Naive thymus-derived CD4-positive, alpha-beta T cell (primary cell): ENCODE data around the gene MYOM3. TPM values are rescaled to one million over a fixed set of nuclear protein-coding genes. Genes with fewer than 3 reads are reported as not detected.

Source experiments
- ATAC-seq: fragments of 150-1000 bp; cut with Tn5 transposase; 2 replicates; pipeline ENCODE4 v1.10.0; 2021; ENCODE audit warnings: mild to moderate bottlenecking, moderate library complexity
- CTCF ChIA-PET: fragments of 350-600 bp; sonication (Branson Sonifier 250); formaldehyde crosslinking; loops from one replicate; lab custom pipeline; 2021; ENCODE audit warnings: antibody characterized with exemption; lab: Charles Lee
- POLR2A ChIA-PET: fragments of 350-600 bp; sonication (Branson Sonifier 250); formaldehyde crosslinking; loops from one replicate; lab custom pipeline; 2021; ENCODE audit warnings: antibody characterized with exemption, inconsistent platforms; lab: Charles Lee
- DNase-seq, 9 donors: peaks; one replicate each; pipeline versions ENCODE4 v3.0.0 to v3.0.0-alpha.2; 2020 to 2022; ENCODE audit warnings: mixed read lengths in 1 of 9
- H3K27ac ChIP-seq: one replicate; pipeline ENCODE4 v1.7.0; 2013; ENCODE audit warnings: mild to moderate bottlenecking, low read depth, low read length, moderate library complexity
- H3K27me3 ChIP-seq, 2 donors: one replicate each; pipeline ENCODE4 v1.7.0; 2013; ENCODE audit warnings: low read length in 2 of 2, mild to moderate bottlenecking in 2 of 2, moderate library complexity in 2 of 2; ENCODE audit not compliant: control insufficient read depth in 2 of 2, insufficient read depth in 2 of 2
- H3K36me3 ChIP-seq, 3 experiments: 1 replicate in 2 of 3; 2 replicates in 1 of 3; pipeline ENCODE4 v1.7.0; 2013; ENCODE audit warnings: low read length in 3 of 3, mild to moderate bottlenecking in 3 of 3, moderate library complexity in 1 of 3; ENCODE audit not compliant: insufficient read depth in 3 of 3, control insufficient read depth in 2 of 3
- H3K4me1 ChIP-seq, 2 donors: one replicate each; pipeline ENCODE4 v1.7.0; 2013; ENCODE audit warnings: low read length in 2 of 2, mild to moderate bottlenecking in 2 of 2, moderate library complexity in 1 of 2; ENCODE audit not compliant: control insufficient read depth in 2 of 2, insufficient read depth in 2 of 2
- H3K4me3 ChIP-seq: 2 replicates; pipeline ENCODE4 v1.7.0; 2013; ENCODE audit warnings: mild to moderate bottlenecking, low read length
- H3K9me3 ChIP-seq, 3 experiments: 1 replicate in 2 of 3; 2 replicates in 1 of 3; pipeline ENCODE4 v1.7.0; 2013; ENCODE audit warnings: low read length in 3 of 3; ENCODE audit not compliant: control insufficient read depth in 2 of 3
- H3K27ac Mint-ChIP-seq, 9 donors: one replicate each; pipeline ENCODE4 v1.8.0; 2020 to 2022; ENCODE audit warnings: mixed read lengths in 9 of 9, mild to moderate bottlenecking in 8 of 9, moderate library complexity in 5 of 9, inconsistent platforms in 2 of 9
- H3K27me3 Mint-ChIP-seq, 5 donors: one replicate each; pipeline ENCODE4 v1.8.0; 2021 to 2022; ENCODE audit warnings: mixed read lengths in 5 of 5, mild to moderate bottlenecking in 1 of 5
- H3K36me3 Mint-ChIP-seq, 5 donors: one replicate each; pipeline ENCODE4 v1.8.0; 2020 to 2022; ENCODE audit warnings: mixed read lengths in 5 of 5, mild to moderate bottlenecking in 3 of 5, inconsistent platforms in 1 of 5
- H3K4me1 Mint-ChIP-seq, 7 donors: one replicate each; pipeline ENCODE4 v1.8.0; 2020 to 2022; ENCODE audit warnings: mixed read lengths in 7 of 7, mild to moderate bottlenecking in 3 of 7, inconsistent platforms in 1 of 7
- H3K4me3 Mint-ChIP-seq, 10 donors: one replicate each; pipeline ENCODE4 v1.8.0; 2020 to 2022; ENCODE audit warnings: mild to moderate bottlenecking in 10 of 10, mixed read lengths in 10 of 10, moderate library complexity in 6 of 10, inconsistent platforms in 2 of 10
- H3K9me3 Mint-ChIP-seq, 11 donors: one replicate each; pipeline ENCODE4 v1.8.0; 2020 to 2022; ENCODE audit warnings: mixed read lengths in 11 of 11, mild to moderate bottlenecking in 4 of 11, inconsistent platforms in 1 of 11, moderate library complexity in 1 of 11
- intact Hi-C, 2 donors: fragments of 100-400 bp; cut with micrococcal nuclease; formaldehyde crosslinking; loops; one replicate each; pipeline ENCODE4 v1.15.1; 2023
- polyA plus RNA-seq, 2 donors: library from polyadenylated mRNA; unstranded; fragments of 300-500 nt; fragmentation: Illumina TruSeq; gene quantifications; one replicate each; pipeline ENCODE4 v1.2.3, GENCODE V29; 2021
- total RNA-seq, 6 experiments: library from RNA in 5 of 6; stranded (reverse) in 5 of 6; gene quantifications; 1 replicate in 5 of 6; 2 replicates in 1 of 6; pipeline ENCODE4 v1.2.3 and lab custom pipeline; 2021 to 2026

MYOM3 gene
- total and polyA plus RNA-seq, 7 experiments from 2014 or later = not detected

DNA sequence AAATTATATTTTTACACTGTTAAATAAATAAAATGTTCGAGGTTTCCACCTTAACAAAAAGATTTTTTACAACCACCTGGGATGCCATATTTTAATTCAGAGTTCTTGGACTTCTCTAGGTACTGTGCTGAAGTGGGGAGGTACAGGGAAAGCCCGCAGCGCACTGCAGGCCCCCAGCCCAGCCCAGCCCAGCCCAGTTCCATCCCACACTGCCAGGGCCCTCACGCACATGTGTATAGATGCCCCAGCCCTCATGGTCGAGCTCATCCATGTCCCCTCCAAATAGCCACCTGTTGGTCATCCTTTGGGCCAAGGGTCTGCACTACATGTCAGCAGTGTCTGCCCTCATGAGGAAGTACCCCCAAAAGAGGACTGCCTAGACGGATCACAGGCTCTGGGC lies 11.7 kb upstream of the MYOM3 start:
- peaks cover 0 to 4% (median 0%) of the 10 kb centered on the region in 5 donors for H3K27me3 Mint-ChIP-seq
- ChIA-PET POLR2A (no interaction called here), CTCF (no interaction called here)
- H3K27me3 ChIP-seq = no peaks in the 10 kb centered on the region
- H3K4me3 Mint-ChIP-seq = no peak overlapping the region
- H3K4me1 ChIP-seq = no peaks in the 10 kb centered on the region
- no peak for DNase-seq
- H3K9me3 ChIP-seq = no peaks in the 10 kb centered on the region
- no peak overlapping the region for H3K27ac Mint-ChIP-seq
- no peaks in the 10 kb centered on the region for H3K36me3 ChIP-seq
- no peaks in the 10 kb centered on the region for H3K36me3 Mint-ChIP-seq
- H3K27ac ChIP-seq = no peak overlapping the region
- H3K4me1 Mint-ChIP-seq = no peaks in the 10 kb centered on the region
- H3K9me3 Mint-ChIP-seq = peaks cover 0 to 2% (median 0%) of the 10 kb centered on the region in 11 donors
- intact Hi-C loops = no loop called here
- H3K4me3 ChIP-seq = no peak overlapping the region
- ATAC-seq = no peak

DNA sequence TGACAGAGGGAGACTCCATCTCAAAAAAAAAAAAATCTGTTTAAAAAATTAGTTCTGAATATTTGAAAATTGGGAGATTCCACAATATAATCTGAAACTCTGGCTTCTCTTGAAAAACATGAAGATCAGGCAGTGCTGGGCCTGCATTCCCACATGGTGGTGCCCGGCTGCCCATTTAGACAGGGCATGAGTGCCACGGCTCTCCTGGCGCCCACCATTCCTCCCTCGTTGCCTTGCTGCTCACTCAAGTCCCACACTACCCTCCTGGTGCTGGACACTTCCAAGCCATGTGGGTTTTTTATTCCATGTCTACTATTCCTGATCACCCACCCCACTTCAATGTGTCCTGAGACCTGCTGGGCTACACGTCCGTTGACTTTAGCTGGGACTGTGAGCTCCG lies 10.8 kb upstream of the MYOM3 start:
- H3K9me3 Mint-ChIP-seq = peaks cover 0 to 2% (median 0%) of the 10 kb centered on the region in 11 donors
- Histone ChIP-seq H3K27ac (no peak overlapping the region), H3K9me3 (no peaks in the 10 kb centered on the region), H3K36me3 (no peaks in the 10 kb centered on the region), H3K27me3 (no peaks in the 10 kb centered on the region), H3K4me1 (no peaks in the 10 kb centered on the region), H3K4me3 (no peak overlapping the region)
- H3K36me3 Mint-ChIP-seq = no peaks in the 10 kb centered on the region
- intact Hi-C loops = no loop called here
- H3K27ac Mint-ChIP-seq = no peak overlapping the region
- CTCF ChIA-PET = interaction anchor here (0.5 kb wide), 1 partner anchor 1082 kb away, joined by 5 read pairs; no protein-coding TSS in a partner anchor
- DNase-seq = no peak
- no peaks in the 10 kb centered on the region for H3K4me1 Mint-ChIP-seq
- no peak overlapping the region for H3K4me3 Mint-ChIP-seq
- peaks cover 0 to 7% (median 0%) of the 10 kb centered on the region in 5 donors for H3K27me3 Mint-ChIP-seq
- POLR2A ChIA-PET = no interaction called here
- ATAC-seq = no peak

- H3K27me3 Mint-ChIP-seq = peaks cover under 1 to 17% (median 2%) of the 10 kb centered on the region in 5 donors
- no peak overlapping the region for H3K27ac Mint-ChIP-seq
- no peaks in the 10 kb centered on the region for H3K4me1 Mint-ChIP-seq
- no peak overlapping the region for H3K27ac ChIP-seq
- no peak overlapping the region for H3K4me3 Mint-ChIP-seq
- no peaks in the 10 kb centered on the region for H3K9me3 ChIP-seq
- DNase-seq = no peak
- H3K36me3 ChIP-seq = no peaks in the 10 kb centered on the region
- no peak overlapping the region for H3K4me3 ChIP-seq
- no peak for ATAC-seq
- peaks cover 0 to 2% (median 0%) of the 10 kb centered on the region in 11 donors for H3K9me3 Mint-ChIP-seq
- intact Hi-C loops = no loop called here
- H3K27me3 ChIP-seq = no peaks in the 10 kb centered on the region
- H3K36me3 Mint-ChIP-seq = no peaks in the 10 kb centered on the region
- no peaks in the 10 kb centered on the region for H3K4me1 ChIP-seq
- CTCF ChIA-PET = interaction anchor here (1.6 kb wide), 1 partner anchor 26 kb away, joined by 3 read pairs; no protein-coding TSS in a partner anchor
- POLR2A ChIA-PET = no interaction called here
These were observed 9.5 kb upstream of the MYOM3 start for GRCh38 chr1:24121406-24121805.

- H3K4me1 ChIP-seq = no peaks in the 10 kb centered on the region
- DNase-seq = no peak
- intact Hi-C loops = no loop called here
- H3K27me3 ChIP-seq = no peaks in the 10 kb centered on the region
- H3K4me3 ChIP-seq = no peak overlapping the region
- H3K4me1 Mint-ChIP-seq = no peaks in the 10 kb centered on the region
- POLR2A ChIA-PET = no interaction called here
- no peak for ATAC-seq
- no peak overlapping the region for H3K4me3 Mint-ChIP-seq
- no peaks in the 10 kb centered on the region for H3K9me3 ChIP-seq
- H3K9me3 Mint-ChIP-seq = peaks cover 0 to 2% (median 0%) of the 10 kb centered on the region in 11 donors
- CTCF ChIA-PET = interaction anchor here (1.6 kb wide), 1 partner anchor 27 kb away, joined by 3 read pairs; no protein-coding TSS in a partner anchor
- no peak overlapping the region for H3K27ac Mint-ChIP-seq
- H3K27ac ChIP-seq = no peak overlapping the region
- H3K36me3 Mint-ChIP-seq = no peaks in the 10 kb centered on the region
- H3K36me3 ChIP-seq = no peaks in the 10 kb centered on the region
- H3K27me3 Mint-ChIP-seq = peaks cover 4 to 21% (median 6%) of the 10 kb centered on the region in 5 donors
These were observed 9.0 kb upstream of the MYOM3 start for GRCh38 chr1:24120965-24121364.

GRCh38 chr1:24119859-24120756 lies 8.2 kb upstream of the MYOM3 start:
- Histone ChIP-seq H3K27me3 (no peaks in the 10 kb centered on the region), H3K9me3 (no peaks in the 10 kb centered on the region), H3K4me1 (no peaks in the 10 kb centered on the region), H3K27ac (no peak overlapping the region), H3K36me3 (no peaks in the 10 kb centered on the region), H3K4me3 (no peak overlapping the region)
- ATAC-seq (no peak), DNase-seq (no peak)
- Mint-ChIP-seq H3K27me3 (peaks cover 4 to 21% (median 8%) of the 10 kb centered on the region in 5 donors), H3K36me3 (no peaks in the 10 kb centered on the region), H3K4me1 (no peaks in the 10 kb centered on the region), H3K9me3 (peaks cover 0 to 2% (median 0%) of the 10 kb centered on the region in 11 donors), H3K27ac (no peak overlapping the region), H3K4me3 (no peak overlapping the region)
- ChIA-PET CTCF (interaction anchor here (1.6 kb wide), 1 partner anchor 28 kb away, joined by 3 read pairs; no protein-coding TSS in a partner anchor), POLR2A (no interaction called here)
- intact Hi-C loops = no loop called here

DNA sequence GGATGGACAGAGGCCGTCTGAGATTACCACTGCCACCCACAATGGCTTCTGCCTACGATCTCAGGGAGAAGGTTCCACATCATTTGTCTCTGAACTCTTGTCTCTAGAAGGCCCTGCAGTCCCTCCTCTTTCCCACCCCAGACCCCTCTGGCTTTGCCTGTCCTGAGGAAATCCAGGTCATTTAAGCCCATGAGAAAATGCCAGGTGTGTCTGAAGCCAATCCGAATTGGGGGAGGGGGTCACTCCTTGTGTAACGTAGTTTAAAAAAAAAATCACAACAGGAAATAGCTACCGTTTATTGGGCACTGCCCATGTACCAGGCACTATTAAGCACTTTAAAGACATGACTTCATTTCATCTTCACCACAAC lies 7.5 kb upstream of the MYOM3 start:
- Histone ChIP-seq H3K4me1 (no peaks in the 10 kb centered on the region), H3K9me3 (no peaks in the 10 kb centered on the region), H3K4me3 (no peak overlapping the region), H3K27ac (no peak overlapping the region), H3K27me3 (no peaks in the 10 kb centered on the region), H3K36me3 (no peaks in the 10 kb centered on the region)
- Mint-ChIP-seq H3K4me3 (no peak overlapping the region), H3K9me3 (no peaks in the 10 kb centered on the region), H3K4me1 (no peaks in the 10 kb centered on the region), H3K36me3 (no peaks in the 10 kb centered on the region), H3K27me3 (peaks cover 4 to 21% (median 8%) of the 10 kb centered on the region in 5 donors), H3K27ac (no peak overlapping the region)
- ChIA-PET POLR2A (no interaction called here), CTCF (no interaction called here)
- intact Hi-C loops = no loop called here
- no peak for DNase-seq
- no peak for ATAC-seq
